ENCODE measurements around the gene RAB11FIP5.
A peak's percentile ranks its signal among the peaks of the same experiment; 100 is the strongest.
"Not testable (repeated sequence)": the region's sequence is repeated elsewhere in the genome, so short reads cannot be mapped to it uniquely, and the experiment has no call there.

Gene RAB11FIP5, protein sequence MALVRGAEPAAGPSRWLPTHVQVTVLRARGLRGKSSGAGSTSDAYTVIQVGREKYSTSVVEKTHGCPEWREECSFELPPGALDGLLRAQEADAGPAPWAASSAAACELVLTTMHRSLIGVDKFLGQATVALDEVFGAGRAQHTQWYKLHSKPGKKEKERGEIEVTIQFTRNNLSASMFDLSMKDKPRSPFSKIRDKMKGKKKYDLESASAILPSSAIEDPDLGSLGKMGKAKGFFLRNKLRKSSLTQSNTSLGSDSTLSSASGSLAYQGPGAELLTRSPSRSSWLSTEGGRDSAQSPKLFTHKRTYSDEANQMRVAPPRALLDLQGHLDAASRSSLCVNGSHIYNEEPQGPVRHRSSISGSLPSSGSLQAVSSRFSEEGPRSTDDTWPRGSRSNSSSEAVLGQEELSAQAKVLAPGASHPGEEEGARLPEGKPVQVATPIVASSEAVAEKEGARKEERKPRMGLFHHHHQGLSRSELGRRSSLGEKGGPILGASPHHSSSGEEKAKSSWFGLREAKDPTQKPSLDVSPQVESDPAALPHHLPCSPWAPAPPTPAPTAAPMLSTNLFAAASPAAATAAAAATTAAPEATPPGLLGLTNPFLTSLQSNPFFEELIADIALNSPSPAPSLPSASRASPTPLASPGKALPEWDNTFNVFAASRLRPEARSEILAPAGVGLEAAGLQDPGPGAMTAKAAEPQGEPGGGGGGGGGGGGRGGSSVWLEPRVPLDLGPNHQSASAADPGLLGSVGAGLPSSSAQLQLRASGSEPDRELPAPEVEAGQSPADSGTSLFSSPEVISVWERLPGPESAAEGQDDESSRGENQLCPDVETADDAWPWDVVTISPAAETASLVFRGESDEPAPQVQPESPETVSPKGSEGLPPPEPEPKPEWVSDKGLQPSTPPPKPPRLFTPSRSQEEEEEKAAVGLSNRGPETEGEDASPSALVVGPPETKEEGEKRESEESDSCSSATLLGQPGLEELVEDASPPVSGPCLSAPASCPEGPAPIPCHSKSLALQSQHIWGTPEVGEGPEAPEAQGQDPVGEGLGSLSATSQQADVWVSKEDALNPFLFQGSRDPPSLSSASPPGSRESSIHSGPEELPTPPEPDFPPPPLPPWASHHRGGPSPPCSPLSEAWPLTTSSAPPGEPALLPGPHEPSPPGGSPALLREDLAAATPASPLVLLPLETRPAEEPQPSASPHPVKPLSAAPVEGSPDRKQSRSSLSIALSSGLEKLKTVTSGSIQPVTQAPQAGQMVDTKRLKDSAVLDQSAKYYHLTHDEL (N-terminal part only)

DNA sequence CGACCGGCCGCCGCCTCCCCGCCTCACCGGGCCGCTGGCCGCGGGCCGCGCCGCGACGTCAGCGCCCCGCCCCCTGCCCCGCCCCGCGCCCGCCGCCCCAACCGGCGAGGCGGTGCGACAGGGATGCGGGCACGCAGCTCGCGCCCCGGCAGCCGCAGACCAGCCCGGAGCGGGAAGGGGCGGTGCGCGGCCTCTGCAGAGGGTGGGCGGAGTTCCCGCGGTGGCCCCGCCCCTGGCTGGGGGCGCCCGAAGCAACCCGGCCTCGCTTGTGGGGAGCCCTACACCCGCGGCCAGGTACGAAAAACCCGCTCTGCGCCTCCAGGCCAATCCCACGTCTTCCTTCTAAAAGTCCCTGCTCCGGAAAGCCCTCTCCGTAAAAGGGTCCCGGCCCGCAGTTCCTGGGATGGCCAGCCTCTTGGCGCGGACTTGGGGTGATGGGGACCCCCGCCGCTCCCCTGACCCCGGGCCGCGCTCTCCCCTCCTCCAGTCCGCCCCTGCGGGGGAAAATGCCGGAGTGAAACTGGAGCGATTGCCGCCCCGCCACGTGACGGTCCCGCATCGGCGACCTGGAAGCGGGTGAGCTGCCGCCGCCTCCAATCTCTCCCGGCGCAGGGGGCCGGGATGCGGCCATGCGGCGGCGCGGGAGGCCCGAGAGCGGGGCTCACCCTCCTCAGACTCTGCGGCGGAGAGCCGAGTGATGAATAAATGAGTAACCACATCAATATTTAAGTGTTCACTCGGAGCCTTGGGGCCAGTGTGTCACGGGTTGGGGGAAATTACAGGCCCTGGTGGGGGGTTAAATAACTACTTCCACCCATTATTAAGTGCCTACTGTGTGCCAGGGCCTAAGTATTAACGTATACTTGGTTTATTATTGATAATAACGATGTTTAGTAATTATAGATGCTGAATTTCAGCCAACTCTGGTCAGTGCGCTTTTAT lies at the start of gene RAB11FIP5:
Gene RAB11FIP5, minus strand, starts transcription at position 36 of the 942 bp plus-strand sequence. CDS start 171 bp downstream, outside the sequence.
- peak; percentile 51 to 61 for DNase-seq (ENCODE audit: low read depth in 2 of 2, low spot score in 1 of 2)

DNA sequence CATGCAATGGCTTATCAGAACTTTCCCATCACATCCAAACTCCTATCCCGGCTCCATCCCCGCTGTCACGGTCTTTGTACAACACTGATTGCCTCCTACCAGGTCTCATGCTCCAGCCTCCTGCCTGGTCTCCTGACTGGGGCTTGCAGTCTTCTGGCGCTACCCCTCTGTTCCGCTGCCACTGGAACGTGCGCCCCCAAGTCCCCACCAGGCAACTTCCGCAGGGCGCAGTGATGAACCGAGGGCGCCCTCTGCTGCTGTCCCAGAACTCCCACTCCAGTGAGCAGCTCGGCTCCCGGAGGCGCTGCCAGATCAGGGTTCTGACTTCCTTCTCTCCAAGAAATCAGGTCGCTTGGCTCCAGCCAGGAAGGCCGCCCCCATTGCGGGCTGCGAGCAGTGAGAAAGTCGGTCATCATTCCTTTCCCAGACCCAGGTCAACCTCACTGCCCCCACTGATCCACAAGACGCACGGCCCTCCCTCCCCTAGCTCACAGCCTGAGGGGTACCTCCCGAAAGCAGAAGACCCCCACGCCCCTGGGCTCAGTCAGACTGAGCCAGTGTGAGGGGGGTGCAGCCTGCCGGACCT lies 43.9 kb upstream of the RAB11FIP5 start:
- no peak for DNase-seq (ENCODE audit: low read depth in 2 of 2, low spot score in 1 of 2)

DNA sequence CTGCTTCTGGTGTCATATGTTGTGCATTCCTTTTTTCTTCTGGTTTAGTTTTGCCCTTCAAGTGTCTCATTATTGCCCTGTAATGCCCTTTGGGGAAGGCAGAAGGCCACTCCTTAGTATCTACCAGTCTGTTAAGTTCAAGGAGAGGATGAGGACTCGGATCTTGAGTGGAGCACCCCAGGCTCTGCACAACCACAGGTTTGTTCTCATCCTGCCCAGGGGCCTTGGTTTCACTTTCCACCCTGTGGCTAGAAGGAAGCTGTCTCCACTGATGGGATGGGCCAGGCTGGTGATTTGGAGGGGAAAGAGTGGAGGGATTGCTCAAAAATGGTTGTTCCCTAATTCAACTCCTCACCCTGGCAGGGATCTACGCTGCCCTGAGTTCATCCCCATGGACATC lies 30.2 kb upstream of the RAB11FIP5 start:
- DNase-seq (ENCODE audit: low read depth in 2 of 2, low spot score in 1 of 2), result no peak

DNA sequence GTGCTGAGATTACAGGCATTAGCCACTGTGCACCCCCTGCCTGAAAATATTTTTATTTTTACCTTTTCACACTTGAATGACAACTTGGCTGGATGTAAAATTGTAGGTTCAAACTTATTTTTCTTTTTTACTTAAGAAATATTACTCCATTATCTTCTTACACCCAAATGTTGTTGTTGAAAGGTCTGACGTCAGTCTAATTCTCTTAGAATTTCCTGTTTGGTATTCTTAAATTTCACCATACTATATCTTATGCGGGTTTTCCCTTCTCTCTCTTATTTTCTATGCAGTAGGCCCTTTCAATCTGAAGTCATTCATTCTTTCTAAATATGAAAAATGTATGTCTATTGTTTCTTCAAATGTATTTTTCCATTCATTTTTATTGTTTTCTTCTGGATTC lies 29.1 kb upstream of the RAB11FIP5 start:
- no peak for DNase-seq (ENCODE audit: low read depth in 2 of 2, low spot score in 1 of 2)

DNA sequence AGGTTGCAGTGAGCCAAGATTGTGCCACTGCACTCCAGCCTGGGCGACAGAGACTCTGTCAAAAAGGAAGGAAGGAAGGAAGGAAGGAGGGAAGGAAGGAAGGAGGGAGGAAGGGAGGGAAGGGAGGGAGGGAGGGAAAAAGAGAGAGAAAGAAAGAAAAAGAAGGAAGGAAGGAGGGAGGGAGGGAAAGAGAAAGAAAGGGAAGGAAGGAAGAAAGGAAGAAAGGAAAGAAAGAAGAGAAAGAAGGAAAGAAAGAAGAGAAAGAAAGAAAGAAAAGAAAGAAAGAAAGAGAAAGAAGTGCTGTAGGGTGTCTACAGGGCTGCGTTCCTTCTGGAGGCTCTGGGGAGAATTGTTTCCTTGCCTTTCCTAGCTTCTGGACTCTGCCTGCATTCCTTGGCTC lies 22.5 kb upstream of the RAB11FIP5 start:
- DNase-seq (ENCODE audit: low read depth in 2 of 2, low spot score in 1 of 2), result no peak

DNA sequence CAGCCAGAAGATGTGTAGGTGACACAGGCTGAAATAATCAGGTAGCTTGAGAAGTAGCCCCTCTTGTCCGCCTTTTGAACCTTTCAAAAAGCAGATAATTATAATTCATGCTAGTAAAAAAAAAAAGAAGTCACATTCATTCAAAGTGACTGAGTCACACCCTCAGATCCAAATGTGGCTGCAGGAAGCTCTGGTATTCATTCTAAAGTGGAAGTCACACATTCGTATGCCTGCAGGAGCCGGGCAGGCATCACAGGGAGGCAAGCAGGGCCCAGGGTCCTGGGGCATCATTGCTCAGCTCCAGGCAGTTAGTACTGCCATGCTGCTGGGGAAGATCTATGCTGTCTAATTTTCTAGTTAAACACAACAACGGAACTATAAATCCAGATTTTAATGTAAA lies 21.7 kb upstream of the RAB11FIP5 start:
- no peak for DNase-seq (ENCODE audit: low read depth in 2 of 2, low spot score in 1 of 2)

DNA sequence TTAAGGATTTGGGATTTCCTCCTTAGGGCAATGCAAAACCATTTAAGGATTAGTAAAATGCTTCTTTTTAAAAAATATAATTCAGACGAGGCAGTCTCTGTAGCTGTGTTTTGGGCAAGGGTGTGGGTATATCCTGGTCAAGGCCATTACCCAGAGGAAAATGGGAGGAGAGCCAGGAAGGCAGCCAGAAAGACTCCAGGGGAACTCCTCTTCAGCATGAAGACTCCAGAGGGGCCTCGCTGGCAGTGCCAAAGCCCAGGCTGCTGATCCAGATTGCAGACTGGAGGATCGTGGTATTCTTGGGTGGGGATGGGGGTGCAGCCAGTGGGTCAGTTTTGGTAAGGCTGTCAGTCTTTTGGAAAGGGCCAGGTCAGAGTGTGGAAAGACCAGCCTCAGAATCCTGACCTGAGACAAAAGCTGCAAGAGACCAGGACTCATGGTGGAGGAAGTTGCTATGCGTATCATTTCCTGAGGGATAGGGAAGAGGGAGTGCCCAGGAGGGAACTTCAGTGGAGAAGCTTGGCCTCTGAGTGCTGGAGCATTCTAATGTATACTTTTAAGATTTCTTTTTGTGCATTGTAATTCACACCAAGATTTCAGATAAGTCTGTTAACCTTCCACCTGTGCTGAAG lies 20.9 kb upstream of the RAB11FIP5 start:
- DNase-seq (ENCODE audit: low read depth in 2 of 2, low spot score in 1 of 2), result no peak

DNA sequence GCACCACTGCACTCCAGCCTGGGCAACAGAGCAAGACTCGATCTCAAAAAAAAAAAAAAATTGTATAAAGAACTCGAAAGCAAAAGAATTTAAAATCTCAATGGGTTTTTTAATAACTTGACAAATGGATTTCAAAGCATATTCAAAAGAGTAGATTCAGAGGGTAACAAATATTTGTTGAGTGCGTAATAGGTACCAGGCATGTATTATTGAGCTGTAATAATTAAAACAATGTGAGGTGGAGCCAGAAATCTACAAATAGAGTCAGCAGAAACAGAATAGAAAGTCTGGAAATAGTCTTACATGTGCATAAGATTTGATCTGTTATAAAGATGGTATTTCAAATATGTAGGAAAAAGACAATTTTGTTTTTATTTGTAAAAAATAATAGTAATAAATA lies 19.1 kb upstream of the RAB11FIP5 start:
- DNase-seq (ENCODE audit: low read depth in 2 of 2, low spot score in 1 of 2), result no peak

DNA sequence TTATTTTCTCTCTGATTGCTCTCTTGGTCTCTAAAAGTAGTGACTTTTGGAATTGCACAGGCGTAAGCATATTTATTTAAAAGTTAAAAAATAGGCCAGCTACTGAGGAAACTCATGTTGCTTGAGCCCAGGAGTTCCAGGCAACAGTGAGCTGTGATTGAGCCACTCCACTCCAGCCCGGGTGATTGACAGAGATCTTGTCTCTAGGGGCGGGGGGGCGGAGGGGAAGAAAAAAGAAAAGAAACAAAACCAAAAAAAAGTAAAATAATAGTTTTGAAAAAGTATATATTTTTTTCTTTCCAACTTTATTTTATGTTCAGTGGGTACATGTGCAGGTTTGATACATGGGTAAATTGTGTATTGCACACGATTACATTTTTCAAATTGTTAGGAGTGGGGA lies 18.0 kb upstream of the RAB11FIP5 start:
- DNase-seq (ENCODE audit: low read depth in 2 of 2, low spot score in 1 of 2), result no peak

DNA sequence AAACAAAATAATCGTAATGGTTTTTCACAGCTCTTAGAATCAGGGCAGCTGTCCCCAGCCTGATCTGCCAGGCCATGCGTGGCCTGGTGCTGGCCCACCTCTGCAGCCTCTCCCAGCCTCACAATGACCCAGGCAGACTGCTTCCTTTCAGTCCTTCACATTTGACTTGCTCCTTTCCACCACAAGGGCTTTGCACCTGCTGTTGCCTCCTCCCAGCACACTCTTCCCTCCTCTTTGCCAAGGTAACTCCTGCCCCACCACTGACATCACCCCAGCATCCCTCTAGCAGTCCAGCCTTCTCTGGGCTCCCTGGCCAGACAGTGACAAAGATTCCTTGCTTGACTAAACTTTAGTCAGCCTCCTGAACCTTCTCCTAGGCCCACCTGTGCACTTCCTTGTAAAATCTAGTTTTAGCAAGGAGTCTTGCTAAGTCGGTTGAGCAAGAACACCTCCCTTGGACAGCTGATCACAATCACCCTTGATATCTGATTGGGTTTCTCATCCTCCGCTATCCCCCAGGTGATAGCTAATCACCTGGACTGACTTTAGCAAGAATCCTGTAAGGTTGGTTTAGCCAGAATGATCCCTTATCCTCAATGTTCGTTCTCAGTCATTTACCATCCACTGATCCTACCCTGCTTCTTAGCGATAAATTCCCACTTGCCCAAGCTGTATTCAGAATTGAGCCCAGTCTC lies 16.2 kb upstream of the RAB11FIP5 start:
- no peak for DNase-seq (ENCODE audit: low read depth in 2 of 2, low spot score in 1 of 2)

DNA sequence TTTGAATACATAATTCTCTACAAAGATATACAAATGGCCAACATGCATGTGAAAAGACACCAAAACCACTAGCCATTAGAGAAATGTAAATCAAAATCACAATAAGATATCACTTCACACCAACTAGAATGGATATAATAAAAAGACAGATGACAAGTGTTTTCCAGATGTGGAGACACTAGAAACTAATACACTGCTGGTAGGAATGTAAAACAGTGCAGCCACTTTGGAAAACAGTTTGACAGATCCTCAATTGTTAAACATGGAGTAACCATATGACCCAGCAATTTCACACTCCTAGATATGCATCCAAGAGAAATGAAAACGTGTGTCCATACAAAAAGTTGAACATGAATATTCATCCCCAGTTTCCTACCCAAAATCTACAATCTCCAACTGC lies 9.8 kb upstream of the RAB11FIP5 start:
- DNase-seq (ENCODE audit: low read depth in 2 of 2, low spot score in 1 of 2), result no peak

DNA sequence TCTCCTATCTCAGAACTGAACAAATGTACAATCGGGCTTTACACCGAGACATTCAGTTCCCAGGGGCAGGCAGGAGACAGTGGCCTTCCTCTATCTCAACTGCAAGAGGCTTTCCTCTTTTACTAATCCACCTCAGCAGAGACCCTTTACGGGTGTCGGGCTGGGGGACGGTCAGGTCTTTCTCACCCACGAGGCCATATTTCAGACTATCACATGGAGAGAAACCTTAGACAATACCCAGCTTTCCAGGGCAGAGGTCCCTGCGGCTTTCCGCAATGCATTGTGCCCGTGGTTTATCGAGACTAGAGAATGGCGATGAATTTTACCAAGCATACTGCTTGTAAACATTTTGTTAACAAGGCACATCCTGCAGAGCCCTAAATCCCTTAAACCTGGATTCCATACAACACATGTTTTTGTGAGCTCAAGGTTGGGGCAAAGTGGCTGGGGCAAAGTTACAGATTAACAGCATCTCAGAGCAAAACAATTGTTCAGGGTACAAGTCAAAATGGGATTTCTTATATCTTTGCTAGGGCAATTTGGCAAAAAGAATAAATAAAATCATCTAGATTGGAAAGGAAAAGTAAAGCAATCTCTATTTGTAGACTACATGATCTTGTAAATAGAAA lies 7.0 kb upstream of the RAB11FIP5 start:
- not testable (repeated sequence) for DNase-seq (ENCODE audit: low read depth in 2 of 2, low spot score in 1 of 2)

DNA sequence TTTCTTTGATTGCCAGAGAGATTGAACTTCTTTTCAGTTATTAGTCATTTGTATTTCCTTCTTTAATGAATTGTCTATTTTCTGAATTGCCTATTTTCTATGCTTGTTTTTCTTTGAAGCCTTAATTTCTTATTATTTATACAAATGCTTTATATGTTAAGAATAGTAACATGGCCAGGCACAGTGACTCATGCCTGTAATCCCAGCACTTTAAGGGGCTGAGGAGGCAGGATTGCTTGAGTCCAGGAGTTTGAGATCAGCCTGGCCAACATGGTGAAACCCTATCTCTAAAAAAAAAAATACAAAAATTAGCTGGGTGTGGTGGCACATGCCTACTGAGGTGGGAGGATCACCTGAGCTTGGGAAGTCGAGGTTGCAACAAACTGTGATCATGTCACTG lies 4.7 kb upstream of the RAB11FIP5 start:
- no peak for DNase-seq (ENCODE audit: low read depth in 2 of 2, low spot score in 1 of 2)

DNA sequence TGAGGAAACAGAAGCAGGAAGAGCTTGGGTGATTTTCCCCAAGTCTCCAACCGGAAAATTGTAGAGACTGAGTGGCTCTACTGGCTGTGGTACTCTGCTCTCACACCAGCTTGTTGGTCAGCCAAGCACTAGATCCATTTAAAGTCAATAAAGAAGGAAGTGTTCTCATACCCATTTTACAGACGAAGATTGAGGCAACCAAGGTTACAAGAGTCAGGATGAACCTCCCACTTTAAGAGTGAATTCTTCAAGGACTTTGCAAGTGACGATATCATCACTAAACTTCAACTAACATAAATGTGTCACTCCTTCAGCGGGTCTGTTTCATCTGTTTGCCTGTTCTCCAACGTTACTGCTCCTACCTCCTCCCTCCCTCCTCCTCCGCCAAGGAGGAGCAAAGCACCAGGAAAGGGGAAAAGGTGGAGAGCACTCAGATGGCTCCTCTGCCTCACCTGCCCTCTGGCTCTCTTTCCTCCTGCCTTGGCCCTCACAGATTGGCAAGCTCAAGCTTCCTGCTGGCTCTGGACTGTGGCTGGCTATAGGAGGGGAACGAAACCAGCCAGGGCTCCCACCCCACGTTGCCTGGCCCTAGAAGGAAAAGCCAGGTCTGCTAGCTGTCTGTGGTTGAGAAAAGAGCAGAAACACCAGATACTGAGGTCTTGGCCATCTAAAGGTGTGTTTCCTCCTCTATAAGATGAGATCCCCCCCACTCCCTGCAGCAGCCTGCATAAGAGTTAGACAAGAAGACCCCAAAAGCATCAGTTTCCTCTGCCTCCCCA lies 3.6 kb upstream of the RAB11FIP5 start:
- no peak for DNase-seq (ENCODE audit: low read depth in 2 of 2, low spot score in 1 of 2)

DNA sequence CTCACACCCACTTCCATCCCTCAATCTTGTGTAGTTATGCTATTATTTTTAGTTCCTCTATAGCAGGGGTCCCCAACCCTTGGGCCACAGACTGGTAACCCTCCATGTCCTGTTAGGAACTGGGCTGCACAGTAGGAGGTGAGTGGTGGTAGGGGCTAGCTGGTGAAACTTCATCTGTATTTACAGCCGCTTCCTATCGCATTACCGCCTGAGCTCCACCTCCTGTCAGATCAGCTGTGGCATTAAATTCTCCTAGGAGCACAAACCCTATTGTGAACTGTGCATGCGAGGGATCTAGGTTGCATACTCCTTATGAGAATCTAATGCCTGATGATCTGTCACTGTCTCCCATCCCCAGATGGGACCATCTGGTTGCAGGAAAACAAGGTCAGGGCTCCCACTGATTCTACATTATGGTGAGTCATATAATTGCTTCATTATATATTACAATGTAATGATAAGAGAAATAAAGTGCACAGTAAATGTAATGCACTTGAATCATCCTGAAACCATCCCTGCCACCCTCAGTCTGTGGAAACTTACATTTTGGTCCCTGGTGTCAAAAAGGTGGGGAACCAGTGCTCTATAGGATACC lies 1.6 kb upstream of the RAB11FIP5 start:
- DNase-seq (ENCODE audit: low read depth in 2 of 2, low spot score in 1 of 2), result no peak

DNA sequence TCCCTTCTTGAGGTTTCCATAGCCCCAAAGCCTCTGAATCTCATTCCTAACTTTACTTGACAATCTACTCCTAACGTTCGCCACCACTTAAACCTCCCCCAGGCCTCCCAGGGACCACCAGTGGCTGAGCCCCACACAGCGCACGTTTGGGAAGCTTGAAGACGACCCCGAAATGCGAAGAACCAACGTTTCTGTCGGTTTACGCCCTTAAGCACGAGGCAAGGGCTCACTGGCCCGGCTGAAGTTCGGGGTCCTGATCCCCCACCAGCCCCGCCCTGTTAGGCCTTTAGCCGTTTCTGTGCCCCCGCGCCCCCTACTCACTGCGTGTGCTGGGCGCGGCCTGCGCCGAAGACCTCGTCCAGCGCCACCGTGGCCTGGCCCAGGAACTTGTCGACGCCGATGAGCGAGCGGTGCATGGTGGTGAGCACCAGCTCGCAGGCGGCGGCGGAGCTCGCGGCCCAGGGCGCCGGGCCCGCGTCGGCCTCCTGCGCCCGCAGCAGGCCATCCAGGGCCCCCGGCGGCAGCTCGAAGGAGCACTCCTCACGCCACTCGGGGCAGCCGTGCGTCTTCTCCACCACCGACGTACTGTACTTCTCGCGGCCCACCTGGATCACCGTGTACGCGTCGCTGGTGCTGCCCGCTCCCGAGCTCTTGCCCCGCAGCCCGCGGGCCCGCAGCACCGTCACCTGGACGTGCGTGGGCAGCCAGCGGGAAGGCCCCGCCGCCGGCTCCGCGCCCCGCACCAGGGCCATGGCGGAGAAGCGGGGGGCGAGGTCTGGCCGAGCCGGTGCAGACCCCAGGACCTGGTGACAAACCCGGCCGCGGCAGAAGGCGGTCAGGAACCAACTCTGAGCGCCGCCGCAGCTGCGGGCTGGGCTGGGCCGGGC lies 479 bp downstream of the RAB11FIP5 start:
- no peak for DNase-seq (ENCODE audit: low read depth in 2 of 2, low spot score in 1 of 2)

Data from stimulated activated CD8-positive, alpha-beta memory T cell treated with anti-CD3 and anti-CD28 coated beads, Interleukin-4, amount 100 ng/mL, for 4 hours (primary cell).